Stomach smooth muscle (tissue), 2 donors: Measurements from ENCODE around the gene NOXO1.

Source experiments
- H3K27ac ChIP-seq: one replicate; pipeline ENCODE4 v1.7.0; 2013; ENCODE audit warnings: mild to moderate bottlenecking, low read length, inconsistent platforms
- H3K27me3 ChIP-seq, 2 donors: one replicate each; pipeline ENCODE4 v1.7.0; 2013; ENCODE audit warnings: low read length in 2 of 2; ENCODE audit not compliant: insufficient read depth in 2 of 2, control insufficient read depth in 1 of 2
- H3K36me3 ChIP-seq, 2 donors: one replicate each; pipeline ENCODE4 v1.7.0; 2013; ENCODE audit warnings: low read length in 2 of 2; ENCODE audit not compliant: control insufficient read depth in 2 of 2, insufficient read depth in 2 of 2
- H3K4me1 ChIP-seq: one replicate; pipeline ENCODE4 v1.7.0; 2013; ENCODE audit warnings: low read length; ENCODE audit not compliant: control insufficient read depth, insufficient read depth
- H3K4me3 ChIP-seq, 2 donors: one replicate each; pipeline ENCODE4 v1.7.0; 2013; ENCODE audit warnings: low read length in 2 of 2
- H3K9ac ChIP-seq, 2 donors: one replicate each; pipeline ENCODE4 v1.7.0; 2013; ENCODE audit warnings: low read length in 2 of 2, mild to moderate bottlenecking in 1 of 2
- H3K9me3 ChIP-seq, 2 donors: one replicate each; pipeline ENCODE4 v1.7.0; 2013; ENCODE audit warnings: low read length in 2 of 2; ENCODE audit not compliant: control insufficient read depth in 2 of 2
- donor health status: healthy.
- donor health status: Pancreatic carcinoma.

Gene NOXO1

DNA sequence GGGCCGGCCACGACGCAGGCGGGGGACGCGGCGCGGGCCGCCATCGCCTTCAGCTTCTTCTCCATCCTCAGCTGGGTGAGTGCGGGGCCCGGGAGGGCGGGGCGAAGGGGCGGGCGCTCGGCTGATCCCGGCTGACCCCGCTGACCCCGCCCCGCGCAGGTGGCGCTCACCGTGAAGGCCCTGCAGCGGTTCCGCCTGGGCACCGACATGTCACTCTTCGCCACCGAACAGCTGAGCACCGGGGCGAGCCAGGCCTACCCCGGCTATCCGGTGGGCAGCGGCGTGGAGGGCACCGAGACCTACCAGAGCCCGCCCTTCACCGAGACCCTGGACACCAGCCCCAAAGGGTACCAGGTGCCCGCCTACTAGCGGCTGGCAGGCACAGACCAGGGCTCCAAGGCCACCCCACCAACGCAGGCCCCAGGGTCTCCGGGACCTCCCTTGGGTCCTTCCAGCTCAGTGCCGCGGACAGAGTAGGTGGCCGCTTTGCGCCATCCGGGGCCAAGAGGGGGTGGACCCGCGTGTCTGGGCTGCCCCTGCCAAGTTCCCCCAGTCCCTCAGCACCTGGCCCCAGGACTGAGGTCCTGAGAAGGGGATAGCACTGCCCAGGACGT, 11.5 kb upstream of the NOXO1 start:
- no peak overlapping the region for H3K4me3 ChIP-seq
- H3K36me3 ChIP-seq = peaks cover 0 to 3% of the 10 kb centered on the region in 2 donors
- H3K27me3 ChIP-seq = peaks cover 27 to 29% of the 10 kb centered on the region in 2 donors
- no peak overlapping the region for H3K9ac ChIP-seq
- peaks cover 22% of the 10 kb centered on the region for H3K4me1 ChIP-seq
- no peak overlapping the region for H3K27ac ChIP-seq
- no peaks in the 10 kb centered on the region for H3K9me3 ChIP-seq

- H3K27me3 ChIP-seq = peaks cover 27 to 29% of the 10 kb centered on the region in 2 donors
- H3K9me3 ChIP-seq = no peaks in the 10 kb centered on the region
- H3K27ac ChIP-seq = no peak overlapping the region
- H3K9ac ChIP-seq = no peak overlapping the region
- H3K4me1 ChIP-seq = peaks cover 22% of the 10 kb centered on the region
- peaks cover 0 to 2% of the 10 kb centered on the region in 2 donors for H3K36me3 ChIP-seq
- H3K4me3 ChIP-seq = peak overlapping the region; percentile 40 to 60
These were observed 10.9 kb upstream of the NOXO1 start for GRCh38 chr16:1991948-1992703.

- Histone ChIP-seq H3K27ac (no peak overlapping the region), H3K9ac (no peak overlapping the region), H3K4me3 (peak overlapping the region in 1 of 2 donors; percentile 60), H3K36me3 (peaks cover 2 to 5% of the 10 kb centered on the region in 2 donors), H3K4me1 (peaks cover 22% of the 10 kb centered on the region), H3K9me3 (no peaks in the 10 kb centered on the region), H3K27me3 (peaks cover 27 to 29% of the 10 kb centered on the region in 2 donors)
These were observed 10.3 kb upstream of the NOXO1 start for GRCh38 chr16:1991588-1991947.

DNA sequence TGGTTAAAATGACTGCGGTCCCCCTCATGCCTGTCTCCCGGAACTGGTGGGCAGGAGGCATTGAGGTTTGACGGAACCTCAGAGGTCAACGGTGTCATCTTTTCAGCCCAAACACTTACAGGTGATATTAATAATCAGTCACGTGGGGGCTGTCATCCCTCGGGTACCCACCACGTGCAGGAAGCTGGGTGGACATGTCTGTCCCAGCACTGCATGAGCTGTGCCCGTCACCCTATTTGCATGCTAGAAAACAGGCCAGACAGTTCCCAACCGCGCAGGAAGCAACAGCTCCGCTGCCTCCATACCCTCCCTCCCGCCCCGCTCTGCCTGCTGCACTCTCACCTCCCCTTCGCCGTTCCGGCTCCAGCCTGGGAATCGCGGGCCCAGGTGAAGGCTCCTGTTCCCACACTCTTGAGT, 9.9 kb upstream of the NOXO1 start:
- H3K36me3 ChIP-seq = peaks cover 6 to 9% of the 10 kb centered on the region in 2 donors
- no peaks in the 10 kb centered on the region for H3K9me3 ChIP-seq
- peaks cover 22% of the 10 kb centered on the region for H3K4me1 ChIP-seq
- H3K9ac ChIP-seq = no peak overlapping the region
- H3K27ac ChIP-seq = no peak overlapping the region
- peaks cover 27 to 29% of the 10 kb centered on the region in 2 donors for H3K27me3 ChIP-seq
- H3K4me3 ChIP-seq = no peak overlapping the region

DNA sequence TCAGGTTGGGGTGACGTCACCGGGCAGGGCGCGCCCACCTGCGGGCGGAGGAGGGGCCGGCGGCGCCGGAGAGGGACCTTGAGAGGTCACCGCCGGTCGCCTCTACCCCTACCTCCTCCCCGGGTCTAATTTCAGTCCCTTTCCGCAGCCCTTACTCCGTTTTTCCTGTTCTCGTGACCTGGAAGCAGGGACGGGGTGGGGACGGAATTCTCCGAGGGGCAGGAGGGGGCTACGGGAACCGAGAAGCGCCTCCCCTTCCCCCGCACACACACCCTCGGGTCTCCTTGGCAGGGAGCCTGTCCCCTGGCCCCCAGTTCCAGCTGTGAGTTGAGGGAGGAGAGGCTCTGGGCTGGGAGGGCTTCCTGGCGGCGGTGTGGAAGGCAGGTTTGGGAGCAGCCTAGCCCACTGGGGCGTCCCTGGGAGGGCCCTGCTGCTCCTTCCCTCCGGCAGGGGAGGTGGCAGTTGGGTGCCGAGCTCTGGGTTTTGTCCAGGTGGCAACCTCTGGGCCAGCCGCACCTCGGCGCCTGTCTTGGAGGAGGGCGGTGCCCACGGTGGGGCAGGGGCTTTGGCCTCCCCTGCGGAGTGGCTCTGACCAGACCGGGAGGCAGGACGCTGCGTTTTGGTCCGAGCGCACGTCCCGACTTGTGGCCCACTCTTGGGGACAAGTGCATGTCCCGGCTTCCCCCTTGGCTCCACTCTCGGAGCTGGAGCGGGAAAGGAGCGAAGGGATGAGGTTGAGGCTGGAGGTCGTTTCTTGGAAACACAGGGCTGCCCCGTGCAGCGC, 9.3 kb upstream of the NOXO1 start:
- no peak overlapping the region for H3K27ac ChIP-seq
- no peaks in the 10 kb centered on the region for H3K9me3 ChIP-seq
- no peak overlapping the region for H3K4me3 ChIP-seq
- peaks cover 23% of the 10 kb centered on the region for H3K4me1 ChIP-seq
- no peak overlapping the region for H3K9ac ChIP-seq
- H3K36me3 ChIP-seq = peaks cover 11 to 15% of the 10 kb centered on the region in 2 donors
- peaks cover 27 to 29% of the 10 kb centered on the region in 2 donors for H3K27me3 ChIP-seq

DNA sequence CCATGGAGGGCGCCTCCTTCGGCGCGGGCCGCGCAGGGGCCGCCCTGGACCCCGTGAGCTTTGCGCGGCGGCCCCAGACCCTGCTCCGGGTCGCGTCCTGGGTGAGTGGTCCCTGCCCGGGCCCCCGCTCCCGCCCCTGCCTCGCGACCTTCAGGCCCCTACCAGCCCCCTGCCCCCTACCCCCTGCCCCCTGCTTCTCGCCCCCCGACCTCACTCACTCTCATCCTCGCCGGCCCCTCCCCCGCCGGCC, 8.8 kb upstream of the NOXO1 start:
- Histone ChIP-seq H3K4me3 (no peak overlapping the region), H3K4me1 (peaks cover 28% of the 10 kb centered on the region), H3K27me3 (peaks cover 27 to 29% of the 10 kb centered on the region in 2 donors), H3K27ac (no peak overlapping the region), H3K9ac (no peak overlapping the region), H3K36me3 (peaks cover 11 to 16% of the 10 kb centered on the region in 2 donors), H3K9me3 (no peaks in the 10 kb centered on the region)

- no peak within 1 kb of the TSS for H3K9ac ChIP-seq
- H3K4me1 ChIP-seq = peaks cover 34% of the 10 kb centered on the region
- H3K27ac ChIP-seq = no peak within 1 kb of the TSS
- peaks cover 27 to 29% of the 10 kb centered on the region in 2 donors for H3K27me3 ChIP-seq
- peaks cover 11 to 16% of the 10 kb centered on the region in 2 donors for H3K36me3 ChIP-seq
- no peaks in the 10 kb centered on the region for H3K9me3 ChIP-seq
- no peak within 1 kb of the TSS for H3K4me3 ChIP-seq
These were observed 8.2 kb upstream of the NOXO1 start, which contains the start of gene SYNGR3 for GRCh38 chr16:1989209-1990100. Gene SYNGR3, plus strand, starts transcription at chr16:1989970. Its CDS starts 133 bp downstream, at chr16:1990103.

DNA sequence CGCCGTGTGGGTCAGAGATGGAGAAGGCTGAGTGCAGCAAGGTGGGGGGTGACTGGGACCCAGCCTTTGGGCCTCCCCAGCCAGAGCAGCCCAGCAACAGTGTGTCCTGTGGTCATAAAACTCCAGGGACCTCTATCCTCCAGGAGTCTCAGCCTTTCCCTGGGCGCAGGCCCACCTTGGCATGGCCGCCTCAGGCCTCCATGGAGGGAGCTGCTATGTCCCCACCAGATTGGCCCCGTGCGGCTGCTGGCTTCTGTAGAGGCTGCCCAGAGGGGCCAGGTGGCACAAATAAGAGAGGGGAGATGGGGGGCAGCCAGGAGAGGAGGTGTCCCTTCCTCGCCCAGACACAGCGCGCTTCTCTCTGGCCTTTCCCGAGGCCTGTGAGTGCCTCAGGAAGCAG, 5.9 kb upstream of the NOXO1 start:
- H3K4me1 ChIP-seq = peaks cover 39% of the 10 kb centered on the region
- H3K9ac ChIP-seq = no peak overlapping the region
- no peak overlapping the region for H3K4me3 ChIP-seq
- H3K36me3 ChIP-seq = peaks cover 11 to 16% of the 10 kb centered on the region in 2 donors
- H3K9me3 ChIP-seq = no peaks in the 10 kb centered on the region
- H3K27ac ChIP-seq = no peak overlapping the region
- peaks cover 32% of the 10 kb centered on the region in 2 donors for H3K27me3 ChIP-seq

GRCh38 chr16:1985466-1986150, 4.3 kb upstream of the NOXO1 start:
- H3K27me3 ChIP-seq = peaks cover 35 to 38% of the 10 kb centered on the region in 2 donors
- no peak overlapping the region for H3K9ac ChIP-seq
- peak overlapping the region in 1 of 2 donors; percentile 76 for H3K4me3 ChIP-seq
- peaks cover 26% of the 10 kb centered on the region for H3K4me1 ChIP-seq
- H3K9me3 ChIP-seq = no peaks in the 10 kb centered on the region
- no peak overlapping the region for H3K27ac ChIP-seq
- peaks cover 11 to 16% of the 10 kb centered on the region in 2 donors for H3K36me3 ChIP-seq
